HG02642 (cell line): Measurements from ENCODE around the gene CPLX4.

Experiments
- ATAC-seq: cut with Tn5 transposase; IDR thresholded peaks from one replicate; pipeline ENCODE4 v1.9.1; 2021; ENCODE audit warnings: mild to moderate bottlenecking; ENCODE audit not compliant: unreplicated experiment, poor library complexity

Gene CPLX4

DNA sequence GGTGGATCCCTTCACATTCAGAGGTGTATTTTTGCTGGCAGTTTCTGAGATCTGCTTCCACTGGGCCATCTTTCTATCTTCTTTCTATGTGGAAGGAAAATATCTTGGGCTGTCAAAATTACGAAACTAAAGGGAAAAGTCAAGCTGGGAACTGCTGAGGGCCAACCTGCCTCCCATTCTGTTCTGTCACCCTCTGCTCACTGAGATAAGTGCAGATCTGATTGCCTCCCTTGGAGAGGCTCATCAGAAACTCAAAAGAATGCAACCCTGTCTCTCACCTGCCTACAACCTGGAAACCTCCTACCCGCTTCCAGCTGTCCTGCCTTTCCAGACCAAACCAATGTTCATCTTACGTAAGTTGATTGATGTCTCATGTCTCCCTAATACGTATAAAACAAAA lies 71.7 kb downstream of the CPLX4 start:
- no peak for ATAC-seq
